Keratinocyte (primary cell): ENCODE data around the gene EPHA6.

Experiments used
- EZH2 ChIP-seq: IDR thresholded peaks from one replicate; pipeline ENCODE4 v1.6.1; 2012; ENCODE audit warnings: inconsistent platforms, mild to moderate bottlenecking, low read length, moderate library complexity
- TF ChIP-seq, protein P1 (sequence below), 3 experiments: IDR thresholded peaks in 1 of 3; conservative IDR thresholded peaks in 1 of 3; optimal IDR thresholded peaks in 1 of 3; 2 replicates in 2 of 3; 3 replicates in 1 of 3; pipeline versions ENCODE3 to v1.5.1; 2011; ENCODE audit warnings: low read length in 3 of 3, mild to moderate bottlenecking in 3 of 3, moderate library complexity in 2 of 3, control low read depth in 1 of 3, inconsistent platforms in 1 of 3; ENCODE audit not compliant: insufficient read depth in 2 of 3; ENCODE audit errors: extremely low read depth in 1 of 3

GRCh38 chr3:96915445-96915844 is 101.1 kb downstream of the EPHA6 start:
- TF ChIP-seq, protein P1, sequence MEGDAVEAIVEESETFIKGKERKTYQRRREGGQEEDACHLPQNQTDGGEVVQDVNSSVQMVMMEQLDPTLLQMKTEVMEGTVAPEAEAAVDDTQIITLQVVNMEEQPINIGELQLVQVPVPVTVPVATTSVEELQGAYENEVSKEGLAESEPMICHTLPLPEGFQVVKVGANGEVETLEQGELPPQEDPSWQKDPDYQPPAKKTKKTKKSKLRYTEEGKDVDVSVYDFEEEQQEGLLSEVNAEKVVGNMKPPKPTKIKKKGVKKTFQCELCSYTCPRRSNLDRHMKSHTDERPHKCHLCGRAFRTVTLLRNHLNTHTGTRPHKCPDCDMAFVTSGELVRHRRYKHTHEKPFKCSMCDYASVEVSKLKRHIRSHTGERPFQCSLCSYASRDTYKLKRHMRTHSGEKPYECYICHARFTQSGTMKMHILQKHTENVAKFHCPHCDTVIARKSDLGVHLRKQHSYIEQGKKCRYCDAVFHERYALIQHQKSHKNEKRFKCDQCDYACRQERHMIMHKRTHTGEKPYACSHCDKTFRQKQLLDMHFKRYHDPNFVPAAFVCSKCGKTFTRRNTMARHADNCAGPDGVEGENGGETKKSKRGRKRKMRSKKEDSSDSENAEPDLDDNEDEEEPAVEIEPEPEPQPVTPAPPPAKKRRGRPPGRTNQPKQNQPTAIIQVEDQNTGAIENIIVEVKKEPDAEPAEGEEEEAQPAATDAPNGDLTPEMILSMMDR (optimal IDR thresholded peaks at IDR 0.05 in 1 of 3, IDR thresholded peaks at IDR 0.05 in 1 of 3, conservative IDR thresholded peaks at IDR 0.05 in 1 of 3; ENCODE audit: extremely low read depth in 1 of 3, insufficient read depth in 2 of 3, low read length in 3 of 3): no peak
- TF ChIP-seq EZH2: no peak
